WTC11 (cell line): Measurements from ENCODE around the gene RPS6KA5. TPM values are rescaled to one million over a fixed set of nuclear protein-coding genes. Genes with fewer than 3 reads are reported as not detected.

Experiments used
- ATAC-seq: fragments of 200-7000 bp; cut with Tn5 transposase; 2 replicates; pipeline ENCODE4 v1.10.0; 2021; ENCODE audit warnings: mild to moderate bottlenecking, moderate library complexity
- CTCF ChIA-PET: fragments of 300-600 bp; sonication (Branson Sonifier 250); formaldehyde crosslinking; loops from one replicate; lab custom pipeline; 2021; ENCODE audit warnings: antibody characterized with exemption; lab: Charles Lee
- POLR2A ChIA-PET: fragments of 350-600 bp; sonication (Branson Sonifier 250); formaldehyde crosslinking; loops from one replicate; lab custom pipeline; 2021; ENCODE audit warnings: antibody characterized with exemption; lab: Charles Lee
- DNase-seq: peaks from one replicate; pipeline ENCODE4 v3.0.0; 2021; ENCODE audit warnings: low spot score
- H3K27ac Mint-ChIP-seq: 2 replicates; pipeline ENCODE4 v1.8.0; 2021; ENCODE audit warnings: mixed read lengths
- H3K27me3 Mint-ChIP-seq: 2 replicates; pipeline ENCODE4 v1.8.0; 2021; ENCODE audit warnings: low read depth, mild to moderate bottlenecking, moderate library complexity, mixed read lengths
- H3K36me3 Mint-ChIP-seq: 2 replicates; pipeline ENCODE4 v1.8.0; 2021; ENCODE audit warnings: mixed read lengths
- H3K4me1 Mint-ChIP-seq: 2 replicates; pipeline ENCODE4 v1.8.0; 2022; ENCODE audit warnings: mixed read lengths
- H3K4me3 Mint-ChIP-seq: 2 replicates; pipeline ENCODE4 v1.8.0; 2021; ENCODE audit warnings: mild to moderate bottlenecking, moderate library complexity, mixed read lengths
- H3K9me3 Mint-ChIP-seq: 2 replicates; pipeline ENCODE4 v1.8.0; 2021; ENCODE audit warnings: mixed read lengths
- ELF4 ChIP-seq: sonication (generic); formaldehyde crosslinking; IDR thresholded peaks from 2 replicates; pipeline ENCODE4 v1.8.1; 2022; ENCODE audit warnings: low read depth, mild to moderate bottlenecking, moderate library complexity, missing genetic modification reagents
- HMGA2 ChIP-seq: fragments of 250-450 bp; sonication (Bioruptor Pico); IDR thresholded peaks from 2 replicates; pipeline ENCODE4 v1.4.0; 2021; ENCODE audit warnings: mild to moderate bottlenecking, moderate library complexity
- NFATC4 ChIP-seq: fragments of 250-450 bp; sonication (Bioruptor Pico); IDR thresholded peaks from 2 replicates; pipeline ENCODE4 v1.9.0; 2021; ENCODE audit warnings: mild to moderate bottlenecking
- NR2C2 ChIP-seq: sonication (generic); formaldehyde crosslinking; IDR thresholded peaks from 2 replicates; pipeline ENCODE4 v1.8.0; 2022; ENCODE audit warnings: mild to moderate bottlenecking, missing genetic modification reagents
- SMAD4 ChIP-seq: sonication (generic); formaldehyde crosslinking; IDR thresholded peaks from 2 replicates; pipeline ENCODE4 v1.8.0; 2022; ENCODE audit warnings: mild to moderate bottlenecking, missing genetic modification reagents
- TEAD1 ChIP-seq: sonication (generic); formaldehyde crosslinking; IDR thresholded peaks from 2 replicates; pipeline ENCODE4 v1.8.0; 2022; ENCODE audit warnings: mild to moderate bottlenecking, missing genetic modification reagents
- ZNF138 ChIP-seq: sonication (generic); formaldehyde crosslinking; conservative IDR thresholded peaks from 2 replicates; pipeline ENCODE4 v1.8.1; 2022; ENCODE audit warnings: mild to moderate bottlenecking, moderate library complexity, missing genetic modification reagents
- ZNF416 ChIP-seq: fragments of 250-450 bp; sonication (Bioruptor Pico); IDR thresholded peaks from 2 replicates; pipeline ENCODE4 v1.9.0; 2021; ENCODE audit warnings: mild to moderate bottlenecking, inconsistent platforms
- ZNF423 ChIP-seq: fragments of 250-450 bp; sonication (Bioruptor Pico); IDR thresholded peaks from 2 replicates; pipeline ENCODE4 v2.1.2; 2022; ENCODE audit warnings: mild to moderate bottlenecking, moderate library complexity
- total RNA-seq: library from RNA; stranded (reverse); gene quantifications from 3 replicates; pipeline ENCODE4 v1.2.3, GENCODE V29; 2021
- TF ChIP-seq, protein P1 (sequence below): sonication (generic); formaldehyde crosslinking; IDR thresholded peaks from 2 replicates; pipeline ENCODE4 v1.8.0; 2023; ENCODE audit warnings: missing genetic modification reagents, mild to moderate bottlenecking, borderline replicate concordance
- TF ChIP-seq, protein P2 (sequence below): sonication (generic); formaldehyde crosslinking; IDR thresholded peaks from 2 replicates; pipeline ENCODE4 v1.8.1; 2023; ENCODE audit warnings: mild to moderate bottlenecking, missing genetic modification reagents, borderline replicate concordance
- TF ChIP-seq, protein P3 (sequence below): sonication (generic); formaldehyde crosslinking; IDR thresholded peaks from 2 replicates; pipeline ENCODE4 v1.8.1; 2022; ENCODE audit warnings: low read depth, missing genetic modification reagents, borderline replicate concordance
- TF ChIP-seq, protein P4 (sequence below): fragments of 250-450 bp; sonication (Bioruptor Pico); IDR thresholded peaks from 2 replicates; pipeline ENCODE4 v1.9.0; 2021; ENCODE audit warnings: mild to moderate bottlenecking
- TF ChIP-seq, protein P5 (sequence below): sonication (generic); formaldehyde crosslinking; IDR thresholded peaks from 2 replicates; pipeline ENCODE4 v1.8.1; 2023; ENCODE audit warnings: mild to moderate bottlenecking, missing genetic modification reagents, moderate library complexity

The RPS6KA5 gene
- total RNA-seq, 1 experiment from 2014 or later, result 5.2 TPM

DNA sequence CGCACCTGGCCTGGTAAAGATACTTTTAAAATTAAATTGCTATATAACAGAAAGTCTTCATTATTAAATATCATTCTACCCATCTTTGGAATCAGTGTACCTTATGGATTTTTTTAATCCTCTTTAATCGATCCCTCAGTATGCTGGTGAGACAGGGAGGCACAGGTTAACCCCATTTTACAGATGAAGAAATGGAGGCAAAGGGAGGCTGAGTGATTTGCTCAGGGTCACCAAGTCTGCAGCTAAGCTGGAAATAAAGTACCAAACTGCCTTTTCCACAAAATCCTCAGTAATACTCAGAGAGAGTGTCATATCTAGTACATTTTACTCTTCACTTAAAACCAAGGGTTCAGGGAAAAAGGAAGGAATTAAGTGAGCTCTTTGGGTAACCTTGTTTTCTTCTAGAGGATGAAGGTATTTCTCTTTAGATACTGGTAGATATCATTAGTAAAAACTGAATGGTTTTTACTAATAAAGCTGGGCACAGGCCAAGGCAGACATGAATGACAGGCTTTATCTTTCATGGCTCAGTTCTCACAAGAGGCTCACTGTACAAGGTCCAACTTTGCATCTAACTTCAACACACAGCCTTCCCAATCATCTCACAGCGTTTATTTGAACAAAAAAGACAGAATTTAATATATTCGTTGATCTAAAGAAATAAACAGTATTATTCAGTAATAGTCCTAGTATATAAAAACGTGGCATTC, 209.0 kb downstream of the RPS6KA5 start:
- H3K4me3 Mint-ChIP-seq, result no peak overlapping the region
- peaks cover 11% of the 10 kb centered on the region for H3K4me1 Mint-ChIP-seq
- H3K27ac Mint-ChIP-seq, result no peak overlapping the region
- no peaks in the 10 kb centered on the region for H3K9me3 Mint-ChIP-seq
- ATAC-seq (no peak), DNase-seq (no peak)
- CTCF ChIA-PET, result interaction anchor here (3.1 kb wide), 1 partner anchor 35 kb away, joined by 15 read pairs; the partner anchor contains the start of gene TTC7B
- TF ChIP-seq ZNF423 (CRISPR knock-in tag), result no peak
- TF ChIP-seq NFATC4 (CRISPR knock-in tag), result no peak
- no peak for TF ChIP-seq ZNF416
- TF ChIP-seq, protein P1, sequence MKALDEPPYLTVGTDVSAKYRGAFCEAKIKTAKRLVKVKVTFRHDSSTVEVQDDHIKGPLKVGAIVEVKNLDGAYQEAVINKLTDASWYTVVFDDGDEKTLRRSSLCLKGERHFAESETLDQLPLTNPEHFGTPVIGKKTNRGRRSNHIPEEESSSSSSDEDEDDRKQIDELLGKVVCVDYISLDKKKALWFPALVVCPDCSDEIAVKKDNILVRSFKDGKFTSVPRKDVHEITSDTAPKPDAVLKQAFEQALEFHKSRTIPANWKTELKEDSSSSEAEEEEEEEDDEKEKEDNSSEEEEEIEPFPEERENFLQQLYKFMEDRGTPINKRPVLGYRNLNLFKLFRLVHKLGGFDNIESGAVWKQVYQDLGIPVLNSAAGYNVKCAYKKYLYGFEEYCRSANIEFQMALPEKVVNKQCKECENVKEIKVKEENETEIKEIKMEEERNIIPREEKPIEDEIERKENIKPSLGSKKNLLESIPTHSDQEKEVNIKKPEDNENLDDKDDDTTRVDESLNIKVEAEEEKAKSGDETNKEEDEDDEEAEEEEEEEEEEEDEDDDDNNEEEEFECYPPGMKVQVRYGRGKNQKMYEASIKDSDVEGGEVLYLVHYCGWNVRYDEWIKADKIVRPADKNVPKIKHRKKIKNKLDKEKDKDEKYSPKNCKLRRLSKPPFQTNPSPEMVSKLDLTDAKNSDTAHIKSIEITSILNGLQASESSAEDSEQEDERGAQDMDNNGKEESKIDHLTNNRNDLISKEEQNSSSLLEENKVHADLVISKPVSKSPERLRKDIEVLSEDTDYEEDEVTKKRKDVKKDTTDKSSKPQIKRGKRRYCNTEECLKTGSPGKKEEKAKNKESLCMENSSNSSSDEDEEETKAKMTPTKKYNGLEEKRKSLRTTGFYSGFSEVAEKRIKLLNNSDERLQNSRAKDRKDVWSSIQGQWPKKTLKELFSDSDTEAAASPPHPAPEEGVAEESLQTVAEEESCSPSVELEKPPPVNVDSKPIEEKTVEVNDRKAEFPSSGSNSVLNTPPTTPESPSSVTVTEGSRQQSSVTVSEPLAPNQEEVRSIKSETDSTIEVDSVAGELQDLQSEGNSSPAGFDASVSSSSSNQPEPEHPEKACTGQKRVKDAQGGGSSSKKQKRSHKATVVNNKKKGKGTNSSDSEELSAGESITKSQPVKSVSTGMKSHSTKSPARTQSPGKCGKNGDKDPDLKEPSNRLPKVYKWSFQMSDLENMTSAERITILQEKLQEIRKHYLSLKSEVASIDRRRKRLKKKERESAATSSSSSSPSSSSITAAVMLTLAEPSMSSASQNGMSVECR, result no peak
- TF ChIP-seq, protein P2, sequence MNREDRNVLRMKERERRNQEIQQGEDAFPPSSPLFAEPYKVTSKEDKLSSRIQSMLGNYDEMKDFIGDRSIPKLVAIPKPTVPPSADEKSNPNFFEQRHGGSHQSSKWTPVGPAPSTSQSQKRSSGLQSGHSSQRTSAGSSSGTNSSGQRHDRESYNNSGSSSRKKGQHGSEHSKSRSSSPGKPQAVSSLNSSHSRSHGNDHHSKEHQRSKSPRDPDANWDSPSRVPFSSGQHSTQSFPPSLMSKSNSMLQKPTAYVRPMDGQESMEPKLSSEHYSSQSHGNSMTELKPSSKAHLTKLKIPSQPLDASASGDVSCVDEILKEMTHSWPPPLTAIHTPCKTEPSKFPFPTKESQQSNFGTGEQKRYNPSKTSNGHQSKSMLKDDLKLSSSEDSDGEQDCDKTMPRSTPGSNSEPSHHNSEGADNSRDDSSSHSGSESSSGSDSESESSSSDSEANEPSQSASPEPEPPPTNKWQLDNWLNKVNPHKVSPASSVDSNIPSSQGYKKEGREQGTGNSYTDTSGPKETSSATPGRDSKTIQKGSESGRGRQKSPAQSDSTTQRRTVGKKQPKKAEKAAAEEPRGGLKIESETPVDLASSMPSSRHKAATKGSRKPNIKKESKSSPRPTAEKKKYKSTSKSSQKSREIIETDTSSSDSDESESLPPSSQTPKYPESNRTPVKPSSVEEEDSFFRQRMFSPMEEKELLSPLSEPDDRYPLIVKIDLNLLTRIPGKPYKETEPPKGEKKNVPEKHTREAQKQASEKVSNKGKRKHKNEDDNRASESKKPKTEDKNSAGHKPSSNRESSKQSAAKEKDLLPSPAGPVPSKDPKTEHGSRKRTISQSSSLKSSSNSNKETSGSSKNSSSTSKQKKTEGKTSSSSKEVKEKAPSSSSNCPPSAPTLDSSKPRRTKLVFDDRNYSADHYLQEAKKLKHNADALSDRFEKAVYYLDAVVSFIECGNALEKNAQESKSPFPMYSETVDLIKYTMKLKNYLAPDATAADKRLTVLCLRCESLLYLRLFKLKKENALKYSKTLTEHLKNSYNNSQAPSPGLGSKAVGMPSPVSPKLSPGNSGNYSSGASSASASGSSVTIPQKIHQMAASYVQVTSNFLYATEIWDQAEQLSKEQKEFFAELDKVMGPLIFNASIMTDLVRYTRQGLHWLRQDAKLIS, result no peak
- no peak for TF ChIP-seq ZNF138
- TF ChIP-seq, protein P3, sequence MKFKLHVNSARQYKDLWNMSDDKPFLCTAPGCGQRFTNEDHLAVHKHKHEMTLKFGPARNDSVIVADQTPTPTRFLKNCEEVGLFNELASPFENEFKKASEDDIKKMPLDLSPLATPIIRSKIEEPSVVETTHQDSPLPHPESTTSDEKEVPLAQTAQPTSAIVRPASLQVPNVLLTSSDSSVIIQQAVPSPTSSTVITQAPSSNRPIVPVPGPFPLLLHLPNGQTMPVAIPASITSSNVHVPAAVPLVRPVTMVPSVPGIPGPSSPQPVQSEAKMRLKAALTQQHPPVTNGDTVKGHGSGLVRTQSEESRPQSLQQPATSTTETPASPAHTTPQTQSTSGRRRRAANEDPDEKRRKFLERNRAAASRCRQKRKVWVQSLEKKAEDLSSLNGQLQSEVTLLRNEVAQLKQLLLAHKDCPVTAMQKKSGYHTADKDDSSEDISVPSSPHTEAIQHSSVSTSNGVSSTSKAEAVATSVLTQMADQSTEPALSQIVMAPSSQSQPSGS (CRISPR knock-in tag), result no peak
- TF ChIP-seq SMAD4 (CRISPR knock-in tag), result no peak
- TF ChIP-seq, protein P4, sequence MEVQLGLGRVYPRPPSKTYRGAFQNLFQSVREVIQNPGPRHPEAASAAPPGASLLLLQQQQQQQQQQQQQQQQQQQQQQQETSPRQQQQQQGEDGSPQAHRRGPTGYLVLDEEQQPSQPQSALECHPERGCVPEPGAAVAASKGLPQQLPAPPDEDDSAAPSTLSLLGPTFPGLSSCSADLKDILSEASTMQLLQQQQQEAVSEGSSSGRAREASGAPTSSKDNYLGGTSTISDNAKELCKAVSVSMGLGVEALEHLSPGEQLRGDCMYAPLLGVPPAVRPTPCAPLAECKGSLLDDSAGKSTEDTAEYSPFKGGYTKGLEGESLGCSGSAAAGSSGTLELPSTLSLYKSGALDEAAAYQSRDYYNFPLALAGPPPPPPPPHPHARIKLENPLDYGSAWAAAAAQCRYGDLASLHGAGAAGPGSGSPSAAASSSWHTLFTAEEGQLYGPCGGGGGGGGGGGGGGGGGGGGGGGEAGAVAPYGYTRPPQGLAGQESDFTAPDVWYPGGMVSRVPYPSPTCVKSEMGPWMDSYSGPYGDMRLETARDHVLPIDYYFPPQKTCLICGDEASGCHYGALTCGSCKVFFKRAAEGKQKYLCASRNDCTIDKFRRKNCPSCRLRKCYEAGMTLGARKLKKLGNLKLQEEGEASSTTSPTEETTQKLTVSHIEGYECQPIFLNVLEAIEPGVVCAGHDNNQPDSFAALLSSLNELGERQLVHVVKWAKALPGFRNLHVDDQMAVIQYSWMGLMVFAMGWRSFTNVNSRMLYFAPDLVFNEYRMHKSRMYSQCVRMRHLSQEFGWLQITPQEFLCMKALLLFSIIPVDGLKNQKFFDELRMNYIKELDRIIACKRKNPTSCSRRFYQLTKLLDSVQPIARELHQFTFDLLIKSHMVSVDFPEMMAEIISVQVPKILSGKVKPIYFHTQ (CRISPR knock-in tag), result no peak
- TF ChIP-seq HMGA2, result no peak
- TF ChIP-seq, protein P5, sequence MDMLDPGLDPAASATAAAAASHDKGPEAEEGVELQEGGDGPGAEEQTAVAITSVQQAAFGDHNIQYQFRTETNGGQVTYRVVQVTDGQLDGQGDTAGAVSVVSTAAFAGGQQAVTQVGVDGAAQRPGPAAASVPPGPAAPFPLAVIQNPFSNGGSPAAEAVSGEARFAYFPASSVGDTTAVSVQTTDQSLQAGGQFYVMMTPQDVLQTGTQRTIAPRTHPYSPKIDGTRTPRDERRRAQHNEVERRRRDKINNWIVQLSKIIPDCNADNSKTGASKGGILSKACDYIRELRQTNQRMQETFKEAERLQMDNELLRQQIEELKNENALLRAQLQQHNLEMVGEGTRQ (CRISPR knock-in tag), result no peak
- no peak for TF ChIP-seq NR2C2 (CRISPR knock-in tag)
- TF ChIP-seq TEAD1 (CRISPR knock-in tag), result no peak
- no peak for TF ChIP-seq ELF4 (CRISPR knock-in tag)
- H3K36me3 Mint-ChIP-seq, result no peaks in the 10 kb centered on the region
- H3K27me3 Mint-ChIP-seq, result no peaks in the 10 kb centered on the region
- POLR2A ChIA-PET, result no interaction called here
